Mesenchymal stem cell (in vitro differentiated cells and primary cell): ENCODE results near the gene ESYT2.
A peak's percentile ranks its signal among the peaks of the same experiment; 100 is the strongest.

Experiments used
- DNase-seq: peaks from one replicate; pipeline ENCODE4 v3.0.0-alpha.2; 2013
- H2AFZ ChIP-seq: one replicate; pipeline ENCODE4 v1.6.1; 2013; ENCODE audit warnings: low read depth, mild to moderate bottlenecking, control low read depth, inconsistent platforms, low read length, moderate library complexity
- H2AK5ac ChIP-seq: 2 replicates; pipeline ENCODE4 v1.6.1; 2013; ENCODE audit warnings: low read length, moderate library complexity, mild to moderate bottlenecking, inconsistent platforms; ENCODE audit not compliant: severe bottlenecking
- H2BK120ac ChIP-seq: one replicate; pipeline ENCODE4 v1.6.1; 2013; ENCODE audit warnings: low read depth, mild to moderate bottlenecking, inconsistent platforms, low read length, moderate library complexity
- H2BK12ac ChIP-seq, 2 experiments: one replicate each; pipeline ENCODE4 v1.6.1; 2013; ENCODE audit warnings: inconsistent platforms in 2 of 2, low read length in 2 of 2, mild to moderate bottlenecking in 2 of 2, moderate library complexity in 2 of 2, control low read depth in 1 of 2
- H2BK15ac ChIP-seq: one replicate; pipeline ENCODE4 v1.6.1; 2013; ENCODE audit warnings: mild to moderate bottlenecking, low read depth, inconsistent platforms; ENCODE audit not compliant: poor library complexity, severe bottlenecking
- H2BK5ac ChIP-seq: 2 replicates; pipeline ENCODE4 v1.6.1; 2013; ENCODE audit warnings: low read depth, mild to moderate bottlenecking, low read length, control low read depth, inconsistent platforms; ENCODE audit not compliant: poor library complexity, severe bottlenecking
- H3K14ac ChIP-seq, 2 experiments: one replicate each; pipeline ENCODE4 v1.6.1; 2013; ENCODE audit warnings: inconsistent platforms in 2 of 2, low read length in 2 of 2, control low read depth in 1 of 2, mild to moderate bottlenecking in 1 of 2, moderate library complexity in 1 of 2
- H3K18ac ChIP-seq, 2 experiments: one replicate each; pipeline ENCODE4 v1.6.1; 2013; ENCODE audit warnings: inconsistent platforms in 2 of 2, low read length in 2 of 2, control low read depth in 1 of 2, low read depth in 1 of 2, mild to moderate bottlenecking in 1 of 2
- H3K23ac ChIP-seq, 2 experiments: one replicate each; pipeline ENCODE4 v1.6.1; 2013; ENCODE audit warnings: inconsistent platforms in 2 of 2, low read length in 2 of 2, mild to moderate bottlenecking in 2 of 2, moderate library complexity in 2 of 2, control low read depth in 1 of 2
- H3K27ac ChIP-seq: 2 replicates; pipeline ENCODE4 v1.5.1; 2013; ENCODE audit warnings: mild to moderate bottlenecking, moderate library complexity, low read length, control low read depth, inconsistent platforms; ENCODE audit not compliant: poor library complexity, severe bottlenecking
- H3K27me3 ChIP-seq, 2 experiments: 2 replicates each; pipeline versions ENCODE4 v1.6.1 to v1.7.0; 2013; ENCODE audit warnings: low read length in 2 of 2, mild to moderate bottlenecking in 2 of 2, moderate library complexity in 2 of 2, control low read depth in 1 of 2, inconsistent platforms in 1 of 2; ENCODE audit not compliant: control insufficient read depth in 1 of 2, insufficient read depth in 1 of 2
- H3K36me3 ChIP-seq, 2 experiments: 2 replicates each; pipeline versions ENCODE4 v1.6.1 to v1.7.0; 2013; ENCODE audit warnings: low read length in 2 of 2, control low read depth in 1 of 2, inconsistent platforms in 1 of 2, low read depth in 1 of 2, mild to moderate bottlenecking in 1 of 2; ENCODE audit not compliant: insufficient read depth in 2 of 2, control insufficient read depth in 1 of 2
- H3K4ac ChIP-seq, 2 experiments: one replicate each; pipeline ENCODE4 v1.6.1; 2013; ENCODE audit warnings: inconsistent platforms in 2 of 2, low read length in 2 of 2, mild to moderate bottlenecking in 2 of 2, moderate library complexity in 2 of 2, control low read depth in 1 of 2, low read depth in 1 of 2
- H3K4me1 ChIP-seq: 2 replicates; pipeline ENCODE4 v1.6.1; 2013; ENCODE audit warnings: low read depth, low read length, control low read depth; ENCODE audit not compliant: control insufficient read depth, insufficient read depth
- H3K4me2 ChIP-seq: 2 replicates; pipeline ENCODE4 v1.6.1; 2013; ENCODE audit warnings: low read length, mild to moderate bottlenecking, inconsistent platforms; ENCODE audit not compliant: poor library complexity, severe bottlenecking
- H3K4me3 ChIP-seq, 2 experiments: 2 replicates each; pipeline versions ENCODE4 v1.5.1 to v1.7.0; 2013; ENCODE audit warnings: low read length in 2 of 2, mild to moderate bottlenecking in 2 of 2, control low read depth in 1 of 2, low read depth in 1 of 2; ENCODE audit not compliant: insufficient read depth in 1 of 2
- H3K79me1 ChIP-seq: replicated peaks from 2 replicates; pipeline ENCODE4 v1.6.1; 2013; ENCODE audit warnings: mild to moderate bottlenecking, control low read depth, low read length, inconsistent platforms; ENCODE audit not compliant: poor library complexity, severe bottlenecking
- H3K9ac ChIP-seq: 2 replicates; pipeline ENCODE4 v1.7.0; 2013; ENCODE audit warnings: mild to moderate bottlenecking, low read length, moderate library complexity
- H3K9me3 ChIP-seq: 2 replicates; pipeline ENCODE4 v1.7.0; 2013; ENCODE audit warnings: mild to moderate bottlenecking, low read length; ENCODE audit not compliant: control insufficient read depth
- H4K8ac ChIP-seq: one replicate; pipeline ENCODE4 v1.6.1; 2013; ENCODE audit warnings: inconsistent platforms, mild to moderate bottlenecking, low read length, moderate library complexity
- H4K91ac ChIP-seq: one replicate; pipeline ENCODE4 v1.6.1; 2013; ENCODE audit warnings: mild to moderate bottlenecking, low read length, inconsistent platforms
- WGBS: methylation state at CpG from one replicate; pipeline ENCODE4 v1.1.7; 2013; ENCODE audit warnings: mixed read lengths; 5-methylcytosine and 5-hydroxymethylcytosine counted together

Gene ESYT2

GRCh38 chr7:158820656-158821055 is 8.7 kb downstream of the ESYT2 start:
- Histone ChIP-seq H4K91ac (no peak overlapping the region), H3K14ac (no peak overlapping the region), H3K4me2 (no peak overlapping the region), H2BK120ac (no peak overlapping the region), H3K4me1 (peaks cover 22% of the 10 kb centered on the region), H3K23ac (no peak overlapping the region), H3K4ac (no peak overlapping the region), H3K27me3 (no peaks in the 10 kb centered on the region), H4K8ac (peak overlapping the region; percentile 4), H3K79me1 (no peaks in the 10 kb centered on the region), H3K27ac (peak overlapping the region; percentile 46), H2BK12ac (no peak overlapping the region), H2AFZ (no peak overlapping the region), H3K18ac (peak overlapping the region in 1 of 2 experiments; percentile 34), H2BK15ac (no peak overlapping the region), H3K36me3 (peaks cover 0 to 2% of the 10 kb centered on the region in 2 experiments), H2BK5ac (no peak overlapping the region), H3K9me3 (no peaks in the 10 kb centered on the region), H3K4me3 (peak overlapping the region in 1 of 2 experiments; percentile 58), H3K9ac (peak overlapping the region; percentile 92), H2AK5ac (peak overlapping the region; percentile 76)
- DNase-seq = peak; percentile 56
- WGBS = 0% methylated on average over 1 of the region's 3 CpGs

GRCh38 chr7:158819571-158820203 is 9.6 kb downstream of the ESYT2 start:
- Histone ChIP-seq H3K23ac (no peak overlapping the region), H2BK120ac (no peak overlapping the region), H2BK5ac (no peak overlapping the region), H3K4ac (no peak overlapping the region), H3K36me3 (no peaks in the 10 kb centered on the region), H2AK5ac (peak overlapping the region; percentile 96), H2AFZ (no peak overlapping the region), H3K4me3 (peak overlapping the region in 1 of 2 experiments; percentile 69), H2BK15ac (no peak overlapping the region), H3K4me2 (no peak overlapping the region), H3K4me1 (peaks cover 28% of the 10 kb centered on the region), H3K27me3 (no peaks in the 10 kb centered on the region), H2BK12ac (peak overlapping the region in 1 of 2 experiments; percentile 59), H3K9ac (peak overlapping the region; percentile 92), H4K8ac (no peak overlapping the region), H4K91ac (peak overlapping the region; percentile 43), H3K27ac (peak overlapping the region; percentile 83), H3K18ac (peak overlapping the region in 1 of 2 experiments; percentile 67), H3K14ac (no peak overlapping the region), H3K9me3 (no peaks in the 10 kb centered on the region), H3K79me1 (no peaks in the 10 kb centered on the region)
- 80% methylated on average over 2 of the region's 7 CpGs for WGBS
- peak; percentile 48 for DNase-seq

GRCh38 chr7:158818325-158819213 is 10.7 kb downstream of the ESYT2 start:
- H3K14ac ChIP-seq = peak overlapping the region in 1 of 2 experiments; percentile 95
- H3K4me1 ChIP-seq = peaks cover 32% of the 10 kb centered on the region
- H3K79me1 ChIP-seq = no peaks in the 10 kb centered on the region
- 0% methylated on average over 13 of the region's 15 CpGs for WGBS
- peak; percentile 100 for DNase-seq
- peak overlapping the region; percentile 98 for H2BK5ac ChIP-seq
- peak overlapping the region; percentile 76 for H2AK5ac ChIP-seq
- H3K4ac ChIP-seq = peak overlapping the region; percentile 73 to 85
- peak overlapping the region; percentile 98 for H4K91ac ChIP-seq
- H3K4me3 ChIP-seq = peak overlapping the region in 1 of 2 experiments; percentile 69
- H2AFZ ChIP-seq = no peak overlapping the region
- H3K4me2 ChIP-seq = peak overlapping the region; percentile 41
- H3K23ac ChIP-seq = peak overlapping the region in 1 of 2 experiments; percentile 83
- no peaks in the 10 kb centered on the region for H3K27me3 ChIP-seq
- H3K27ac ChIP-seq = peak overlapping the region; percentile 100
- no peaks in the 10 kb centered on the region for H3K36me3 ChIP-seq
- peak overlapping the region; percentile 89 for H2BK120ac ChIP-seq
- peak overlapping the region; percentile 97 for H2BK15ac ChIP-seq
- peak overlapping the region; percentile 92 for H4K8ac ChIP-seq
- no peaks in the 10 kb centered on the region for H3K9me3 ChIP-seq
- peak overlapping the region; percentile 93 to 99 for H3K18ac ChIP-seq
- peak overlapping the region; percentile 29 to 98 for H2BK12ac ChIP-seq
- peak overlapping the region; percentile 92 for H3K9ac ChIP-seq

- peaks cover 33% of the 10 kb centered on the region for H3K4me1 ChIP-seq
- H3K4ac ChIP-seq = peak overlapping the region in 1 of 2 experiments; percentile 81
- H2AFZ ChIP-seq = no peak overlapping the region
- H4K8ac ChIP-seq = no peak overlapping the region
- H2AK5ac ChIP-seq = peak overlapping the region; percentile 98
- peak overlapping the region; percentile 94 for H2BK5ac ChIP-seq
- H3K79me1 ChIP-seq = peaks cover 1% of the 10 kb centered on the region
- peak overlapping the region; percentile 89 for H3K27ac ChIP-seq
- no peak for DNase-seq
- peak overlapping the region in 1 of 2 experiments; percentile 69 for H3K4me3 ChIP-seq
- no peaks in the 10 kb centered on the region for H3K36me3 ChIP-seq
- H3K4me2 ChIP-seq = no peak overlapping the region
- H3K18ac ChIP-seq = no peak overlapping the region
- 74% methylated on average over 2 of the region's 2 CpGs for WGBS
- H4K91ac ChIP-seq = peak overlapping the region; percentile 25
- peak overlapping the region; percentile 77 for H2BK120ac ChIP-seq
- no peaks in the 10 kb centered on the region for H3K27me3 ChIP-seq
- H2BK12ac ChIP-seq = peak overlapping the region in 1 of 2 experiments; percentile 52
- H3K9me3 ChIP-seq = no peaks in the 10 kb centered on the region
- no peak overlapping the region for H3K23ac ChIP-seq
- H3K9ac ChIP-seq = peak overlapping the region; percentile 92
- H3K14ac ChIP-seq = no peak overlapping the region
- H2BK15ac ChIP-seq = peak overlapping the region; percentile 85
Observed at GRCh38 chr7:158816995-158817394, 12.3 kb downstream of the ESYT2 start.
